Measurements from ENCODE around the gene TAF3.

Gene TAF3

DNA sequence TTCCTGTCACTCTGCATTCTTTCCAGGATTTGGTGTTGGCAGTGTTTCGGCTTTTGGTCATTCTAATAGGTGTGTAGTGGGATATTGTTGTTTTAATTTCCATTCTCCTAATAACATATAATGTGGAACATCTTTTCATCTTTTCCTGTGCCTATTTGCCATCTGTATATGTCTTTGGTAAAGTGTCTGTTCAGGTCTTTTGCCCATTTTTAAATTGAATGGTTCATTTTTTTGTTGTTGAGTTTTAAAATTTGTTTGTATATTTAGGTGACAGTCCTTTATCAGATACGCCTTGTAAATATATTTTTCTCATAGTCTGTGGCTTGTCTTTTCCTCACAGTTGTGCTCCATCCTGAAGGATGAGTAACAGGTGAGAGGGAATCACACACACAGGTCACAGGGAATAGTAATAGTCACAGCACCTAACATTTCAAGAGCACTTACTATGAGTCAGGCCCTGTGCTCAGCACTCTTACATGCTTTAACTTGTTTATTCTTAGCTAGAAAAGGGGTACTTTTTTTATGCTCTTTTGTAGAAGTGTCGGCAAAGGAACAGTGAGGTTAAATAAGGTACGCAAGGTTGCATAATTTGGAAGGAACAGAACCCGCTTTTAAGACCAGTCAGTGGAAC, 119.1 kb downstream of the TAF3 start:
- no peak for DNase-seq

GRCh38 chr10:7941576-7941975, 123.3 kb downstream of the TAF3 start:
- DNase-seq: no peak

GRCh38 chr10:7942316-7942715, 124.0 kb downstream of the TAF3 start:
- DNase-seq: no peak

DNA sequence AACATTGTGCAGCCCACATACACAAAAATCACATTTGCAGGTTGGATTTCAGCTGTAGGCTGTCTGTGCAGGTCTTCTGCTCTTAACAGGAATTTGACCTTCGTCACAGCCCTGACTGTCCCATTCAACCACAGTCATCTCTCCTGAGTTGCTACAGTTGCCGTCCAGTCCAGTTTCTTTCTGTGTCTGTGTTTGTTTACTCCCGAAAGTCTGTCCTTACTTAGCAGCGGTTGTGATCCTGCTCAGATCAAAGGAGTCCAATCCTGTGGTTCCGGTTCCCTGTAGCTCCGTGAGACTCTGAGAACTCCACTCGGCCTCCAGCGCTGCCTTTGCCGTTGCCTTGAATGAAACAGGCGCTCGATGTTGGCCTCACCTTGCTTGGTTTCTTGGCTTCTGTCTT, 124.6 kb downstream of the TAF3 start:
- no peak for DNase-seq

GRCh38 chr10:7944215-7944480, 125.8 kb downstream of the TAF3 start:
- peak; percentile 4 for DNase-seq

DNA sequence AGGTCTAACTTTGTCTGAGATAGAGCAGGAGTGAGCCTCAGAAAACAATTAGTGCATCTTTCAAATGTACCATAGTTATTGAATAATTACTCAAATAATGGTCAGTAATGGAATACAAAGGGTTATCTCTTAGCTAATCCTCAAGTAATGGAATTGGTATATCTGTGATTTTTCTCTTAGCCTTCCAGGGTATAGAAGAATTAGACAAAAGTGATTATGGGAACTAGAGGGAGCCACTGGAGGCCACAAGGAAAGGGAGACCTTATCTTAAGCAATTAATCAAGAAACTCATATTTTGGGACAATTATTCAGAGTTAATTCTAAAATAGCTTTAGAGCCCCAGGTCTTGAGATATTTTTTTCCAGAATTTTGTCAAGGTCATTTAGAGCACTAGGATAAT, 126.2 kb downstream of the TAF3 start:
- no peak for DNase-seq

- DNase-seq: no peak
Measured at GRCh38 chr10:7945034-7945433, 126.7 kb downstream of the TAF3 start.

DNA sequence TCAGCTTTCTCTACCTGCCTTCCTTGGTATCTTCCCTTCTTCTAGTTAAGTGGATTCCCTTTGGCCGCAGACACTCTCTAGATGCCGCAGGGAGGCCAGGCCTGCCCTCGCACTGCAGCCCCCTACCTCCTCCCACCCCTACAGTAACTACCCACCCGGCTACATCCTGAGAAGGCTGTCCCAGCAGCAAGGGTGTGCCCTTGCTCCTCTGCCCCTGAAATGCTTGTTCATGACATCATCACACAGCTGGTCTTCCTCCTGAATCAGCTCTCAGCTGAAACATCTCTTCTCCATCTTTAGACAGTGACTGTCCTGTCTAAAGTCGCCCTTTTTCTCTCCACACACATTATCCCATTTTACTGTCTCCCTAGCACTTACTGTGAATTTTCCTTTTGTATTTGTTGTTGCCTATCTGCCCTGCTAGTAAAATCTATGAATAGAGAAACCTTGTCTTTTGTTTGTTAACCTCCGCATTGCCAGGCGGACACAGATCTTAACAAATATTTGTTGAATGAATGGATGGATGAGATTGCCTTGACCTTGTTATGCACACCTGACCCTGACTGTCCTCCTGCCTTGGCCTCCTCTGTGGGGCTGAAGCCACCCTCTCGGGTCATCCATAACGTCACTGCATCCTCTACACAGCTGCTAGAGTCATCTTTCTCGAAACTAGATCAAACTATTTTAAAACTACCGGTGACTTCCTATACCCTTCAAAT, 127.3 kb downstream of the TAF3 start:
- DNase-seq: no peak

DNA sequence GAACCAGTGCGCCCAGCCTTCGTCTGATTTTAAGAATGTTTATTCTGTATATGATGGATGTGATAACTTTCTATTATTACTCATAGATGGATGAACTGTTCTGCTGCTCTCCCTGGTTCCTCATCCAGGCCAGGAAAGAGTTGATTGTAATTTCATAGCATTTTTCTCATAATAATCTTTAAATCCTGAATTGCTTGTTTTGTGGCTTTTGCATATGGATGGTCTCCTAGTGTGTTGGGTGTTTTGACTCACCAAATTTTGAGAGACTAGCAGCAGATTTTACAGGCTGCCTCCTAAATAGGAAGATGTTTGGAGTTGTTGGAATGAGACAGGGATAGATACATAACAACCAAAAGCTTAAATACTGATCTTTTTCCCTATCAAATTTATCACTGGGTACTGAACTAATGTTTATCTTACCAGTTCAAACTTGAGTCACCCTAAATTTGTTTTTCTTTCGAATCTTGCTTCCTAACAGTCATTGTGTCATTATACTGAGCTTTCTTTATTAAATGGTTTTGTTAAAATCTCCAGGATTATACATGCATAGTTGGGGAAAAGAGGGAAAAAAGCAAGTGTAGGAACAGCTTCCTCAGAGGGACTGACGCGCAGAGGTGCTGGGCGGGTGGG, 130.2 kb downstream of the TAF3 start:
- DNase-seq: no peak

GRCh38 chr10:7950981-7951847, 132.9 kb downstream of the TAF3 start:
- DNase-seq: no peak

GRCh38 chr10:7952266-7952665, 134.0 kb downstream of the TAF3 start:
- DNase-seq: no peak

GRCh38 chr10:7953447-7953846, 135.1 kb downstream of the TAF3 start:
- no peak for DNase-seq

- no peak for DNase-seq
Measured at GRCh38 chr10:7955446-7955845, 137.1 kb downstream of the TAF3 start.

GRCh38 chr10:7956508-7956907, 138.2 kb downstream of the TAF3 start:
- DNase-seq: no peak

DNA sequence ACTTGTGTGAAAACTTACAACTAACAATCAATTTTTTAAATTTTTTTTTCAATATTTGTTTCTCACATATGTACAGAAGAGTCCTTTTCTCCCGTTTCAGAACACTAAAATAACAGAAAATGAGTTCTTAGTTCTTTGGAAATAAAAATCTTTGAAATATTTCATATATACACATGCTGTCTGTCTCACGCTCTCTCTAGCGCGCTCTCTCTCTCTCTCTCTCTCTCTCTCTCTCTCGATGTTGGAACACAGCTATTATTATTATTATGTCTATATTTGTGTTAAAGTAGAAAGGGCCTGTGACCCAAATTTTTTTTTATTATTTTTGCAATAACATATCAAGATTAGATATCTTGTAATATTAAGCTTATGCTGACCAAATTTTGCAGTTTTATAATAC, 139.3 kb downstream of the TAF3 start:
- DNase-seq: no peak

DNA sequence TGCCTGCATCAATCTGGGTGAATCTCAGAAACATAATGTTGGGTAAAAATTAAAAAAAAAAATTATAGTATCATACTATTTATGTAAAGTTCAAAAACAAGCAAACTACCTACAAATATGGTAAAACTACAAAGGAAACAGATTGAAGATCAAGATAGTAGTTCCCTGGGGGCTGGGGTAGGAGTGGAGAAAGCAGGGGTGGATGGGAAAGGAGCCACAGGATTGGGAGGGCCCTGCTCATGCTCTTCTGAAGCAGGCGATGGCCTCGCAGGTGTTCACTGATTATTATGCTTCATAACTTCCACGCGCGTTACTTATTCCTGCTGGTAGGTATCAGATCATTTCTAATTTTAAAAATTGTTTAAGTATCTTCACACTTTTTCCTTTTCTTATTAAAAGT, 140.1 kb downstream of the TAF3 start:
- DNase-seq: no peak

GRCh38 chr10:7960108-7960507, 141.8 kb downstream of the TAF3 start:
- DNase-seq: no peak

DNA sequence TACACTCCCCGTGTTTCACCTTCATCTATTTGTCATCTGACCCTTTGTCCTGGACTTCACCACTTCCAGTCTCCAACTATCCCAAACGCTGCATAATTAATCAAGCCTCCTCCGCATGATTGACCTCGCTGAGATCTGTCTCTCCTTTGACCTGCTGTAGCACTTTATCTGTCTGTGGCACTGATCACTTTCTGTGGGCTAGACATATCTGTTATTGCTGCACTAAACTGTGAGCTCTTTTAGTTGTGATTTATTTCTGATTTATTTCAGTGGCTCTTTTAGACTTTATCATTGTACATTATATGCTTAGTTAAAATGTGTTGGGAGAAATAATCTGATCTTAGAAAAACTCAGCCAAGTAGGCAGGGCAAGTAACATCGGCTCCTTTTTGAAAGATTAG, 144.3 kb downstream of the TAF3 start:
- no peak for DNase-seq

DNA sequence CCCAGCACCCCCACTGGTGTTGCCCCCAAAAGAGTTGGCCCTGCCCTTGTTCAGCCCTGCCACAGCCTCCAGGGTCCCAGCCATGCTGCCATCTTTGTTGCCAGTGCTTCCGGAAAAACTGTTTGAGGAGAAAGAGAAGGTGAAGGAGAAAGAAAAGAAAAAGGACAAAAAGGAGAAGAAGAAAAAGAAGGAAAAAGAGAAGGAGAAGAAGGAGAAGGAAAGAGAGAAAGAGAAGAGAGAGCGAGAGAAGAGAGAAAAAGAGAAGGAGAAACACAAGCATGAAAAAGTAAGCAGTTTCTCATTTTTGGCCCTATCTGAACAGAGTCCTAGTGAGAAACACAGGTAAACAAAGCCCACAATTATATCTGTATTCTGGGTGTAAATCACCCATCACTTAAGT, 147.2 kb downstream of the TAF3 start:
- DNase-seq: no peak

- DNase-seq: no peak
Measured at GRCh38 chr10:7967035-7967434, 148.7 kb downstream of the TAF3 start.

DNA sequence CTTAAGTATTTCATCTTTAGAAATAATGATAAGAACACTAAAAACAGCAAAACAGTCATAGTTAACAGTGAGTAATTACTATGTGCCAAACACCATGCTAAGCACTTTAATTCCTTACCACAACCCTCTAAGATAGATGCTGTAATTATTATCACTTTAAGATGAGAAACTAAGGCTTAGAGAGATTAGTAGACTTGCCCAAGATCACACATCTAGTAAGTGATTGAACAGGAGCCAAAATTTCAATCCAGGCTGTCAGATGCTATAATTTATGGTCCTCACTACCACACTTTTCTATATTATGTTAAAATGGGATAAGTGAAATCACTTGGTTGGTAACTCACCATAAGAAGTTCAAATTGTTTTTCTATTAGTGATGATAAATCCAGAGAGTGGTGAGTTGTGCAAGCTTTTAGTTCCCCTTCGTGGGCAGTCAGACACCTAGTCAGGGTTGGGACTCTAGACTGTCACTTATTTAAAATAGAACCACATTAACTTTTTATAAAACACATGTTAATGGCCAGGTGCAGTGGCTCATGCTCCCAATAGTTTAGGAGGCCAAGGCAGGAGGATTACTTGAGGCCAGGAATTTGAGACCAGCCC, 150.3 kb downstream of the TAF3 start:
- DNase-seq: no peak

DNA sequence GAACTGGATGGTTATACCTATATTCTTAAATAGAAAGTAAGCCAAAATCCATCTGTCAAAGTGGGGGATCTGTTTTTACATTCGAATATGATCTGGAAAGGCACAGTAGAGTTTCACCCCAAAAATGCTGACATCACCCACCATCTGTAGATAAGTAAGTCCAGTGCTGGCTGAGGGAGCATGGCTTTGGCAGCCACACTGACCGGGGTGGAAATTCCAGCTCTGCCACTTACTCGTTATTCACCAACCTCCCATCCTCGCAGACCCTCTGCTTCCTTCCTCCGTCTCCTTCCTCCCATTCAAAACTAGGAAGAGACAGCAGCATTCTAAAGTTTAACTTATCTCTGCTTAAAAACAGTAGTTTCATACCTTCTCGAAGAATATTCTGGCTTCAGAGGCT, 151.3 kb downstream of the TAF3 start:
- DNase-seq: no peak

DNA sequence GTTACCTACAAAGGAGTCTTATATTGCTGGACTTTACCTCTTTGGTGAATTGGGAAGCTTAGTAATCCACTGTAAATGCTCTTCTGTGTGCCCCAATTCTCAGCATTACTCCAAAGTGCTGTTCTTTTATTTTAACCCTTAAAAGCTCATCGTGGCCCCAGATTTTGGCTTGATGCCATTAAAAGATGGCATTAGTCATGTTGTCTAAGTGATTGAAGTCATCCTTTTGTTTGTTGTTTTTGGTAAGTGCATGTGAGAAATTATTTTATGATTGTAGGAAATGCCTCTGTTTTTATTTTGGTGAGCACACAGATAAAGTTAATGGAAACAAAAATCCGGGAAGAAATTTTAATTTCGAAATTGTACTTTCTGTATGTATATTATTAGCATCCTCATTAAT, 153.6 kb downstream of the TAF3 start:
- DNase-seq: no peak

All from NCI-H446 treated with DMSO at 0.1 percent for 48 hours (cell line).